NCI-H2171 treated with DMSO at 0.1 percent for 48 hours (cell line): ENCODE data around the gene ZFAND5.

Experiments
- DNase-seq: peaks from one replicate; lab custom pipeline; 2025; lab: John Stamatoyannopoulos, UW

The ZFAND5 gene, protein sequence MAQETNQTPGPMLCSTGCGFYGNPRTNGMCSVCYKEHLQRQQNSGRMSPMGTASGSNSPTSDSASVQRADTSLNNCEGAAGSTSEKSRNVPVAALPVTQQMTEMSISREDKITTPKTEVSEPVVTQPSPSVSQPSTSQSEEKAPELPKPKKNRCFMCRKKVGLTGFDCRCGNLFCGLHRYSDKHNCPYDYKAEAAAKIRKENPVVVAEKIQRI

DNA sequence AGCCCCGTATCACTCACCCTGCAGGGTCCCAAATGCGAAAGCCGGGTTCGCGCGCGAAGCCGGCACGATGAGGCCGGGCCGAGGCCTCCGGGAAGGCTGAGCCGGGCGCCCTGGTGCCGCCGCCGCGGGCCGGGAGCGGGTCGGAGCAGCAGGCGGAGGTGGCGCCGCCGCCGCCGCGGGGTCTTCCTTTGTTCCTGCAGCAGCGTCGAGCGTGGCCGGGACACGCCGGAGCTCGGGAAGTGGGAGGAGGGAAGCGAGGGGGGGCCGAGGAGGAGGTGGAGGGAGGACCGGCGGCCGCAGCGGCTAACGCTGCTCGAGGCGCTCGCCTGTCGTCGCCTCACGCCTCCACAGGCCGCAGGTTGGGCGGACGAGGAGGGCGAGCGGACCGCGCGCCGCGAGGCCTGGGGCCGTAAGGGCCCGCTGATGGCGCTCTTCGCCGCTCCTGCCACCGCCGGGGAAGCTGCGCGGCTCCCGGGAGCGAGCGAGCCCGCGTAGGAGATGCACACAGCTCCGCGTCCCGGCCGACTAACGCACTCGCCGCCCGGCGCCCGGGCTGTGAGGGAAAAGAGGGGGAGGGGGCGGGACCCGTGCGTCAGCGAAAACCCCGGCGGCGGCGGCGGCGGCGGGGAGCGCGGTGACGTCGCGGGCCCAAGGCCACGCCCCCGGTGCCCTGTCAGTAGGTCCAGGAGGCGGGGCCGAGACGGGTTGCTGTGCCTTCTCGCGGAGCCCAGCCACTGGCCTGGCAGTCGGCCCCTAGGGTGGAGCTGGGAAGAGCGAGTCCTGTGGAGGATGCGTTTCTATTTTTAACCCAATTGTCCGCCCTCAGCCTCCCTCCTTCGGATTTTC lies at the start of gene ZFAND5:
ZFAND5 (minus strand) TSS at position 530 of the 846 bp plus-strand sequence. CDS start 4,430 bp downstream, outside the sequence.
- peak; percentile 96 for DNase-seq

DNA sequence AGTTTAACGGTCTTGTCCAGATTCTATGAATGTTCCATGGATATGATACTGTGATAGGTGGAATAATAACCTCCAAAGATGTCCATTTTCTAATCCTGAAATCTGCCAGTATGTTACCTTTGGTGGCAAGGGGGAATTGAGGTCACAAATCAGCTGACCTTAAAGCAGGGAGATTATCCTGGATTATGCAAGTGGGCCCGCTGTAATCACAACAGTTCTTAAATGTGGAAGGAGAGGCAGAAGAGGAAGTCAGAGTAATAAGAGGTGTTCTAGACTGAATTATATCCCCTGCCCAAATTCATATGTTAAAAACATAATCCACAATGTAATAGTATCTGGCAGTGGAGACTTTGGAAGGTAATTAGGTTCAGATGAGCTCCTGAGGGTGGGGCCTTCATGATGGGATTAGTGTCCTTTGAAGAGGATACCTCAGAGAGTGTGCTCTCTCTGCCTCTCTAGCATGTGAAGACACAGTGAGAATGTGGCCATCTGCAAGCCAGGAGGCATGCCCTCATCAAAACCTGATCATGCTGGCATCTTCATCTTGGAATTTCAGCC lies 47.6 kb upstream of the ZFAND5 start:
- no peak for DNase-seq

DNA sequence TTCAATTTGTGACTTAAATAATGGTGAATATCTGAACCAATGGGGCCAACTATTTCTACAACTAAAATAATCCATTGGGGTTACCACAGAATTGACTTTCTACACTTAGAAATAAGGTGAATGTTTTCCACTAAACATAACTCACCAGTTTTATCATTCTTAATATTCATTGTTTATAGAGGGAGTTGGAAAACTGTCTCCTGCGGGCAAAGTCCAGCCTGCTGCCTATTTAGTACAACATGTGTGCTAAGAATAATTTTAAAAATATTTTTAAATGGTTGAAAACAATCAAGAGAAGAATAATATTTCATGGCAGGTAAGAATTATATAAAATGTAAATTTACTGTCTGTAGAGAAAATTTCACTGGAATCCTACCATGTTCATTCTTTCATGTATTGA lies 45.2 kb upstream of the ZFAND5 start:
- DNase-seq: no peak

DNA sequence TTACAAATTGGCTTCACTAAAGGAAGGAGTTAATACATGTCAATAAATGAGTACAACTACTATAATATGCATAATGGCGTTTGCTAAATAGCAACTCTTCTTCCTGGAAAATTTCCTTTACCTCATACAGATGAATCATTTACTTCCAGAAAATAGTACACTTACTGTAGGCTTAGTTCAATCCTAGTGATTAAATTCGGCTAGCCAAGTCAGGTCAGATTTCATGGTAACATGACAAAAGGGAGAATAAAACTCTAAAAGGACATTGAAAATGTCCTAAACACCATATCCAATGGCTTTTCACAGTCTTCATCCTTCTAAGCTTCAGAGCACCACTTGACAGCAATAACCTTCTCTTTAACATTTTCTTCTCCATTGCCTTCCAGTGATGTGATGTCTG lies 42.1 kb upstream of the ZFAND5 start:
- DNase-seq: no peak

DNA sequence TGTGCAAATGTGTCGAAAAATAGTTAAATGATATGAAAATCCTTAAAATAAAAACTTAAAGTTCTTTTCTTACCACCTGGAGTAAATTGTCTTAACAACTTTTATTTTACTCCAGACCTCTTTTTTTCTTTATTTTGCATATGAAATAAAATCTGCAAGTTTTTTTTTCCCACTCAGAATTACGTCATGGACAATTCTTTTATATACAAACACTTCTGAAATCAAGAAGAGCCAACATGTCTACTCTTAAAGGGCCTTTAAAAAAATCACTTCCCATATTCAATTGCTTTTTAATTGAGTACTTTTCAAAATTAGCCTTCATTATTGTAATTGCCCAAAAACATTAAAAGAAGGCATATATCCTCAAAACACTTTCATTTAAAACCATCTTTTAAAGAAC lies 37.7 kb upstream of the ZFAND5 start:
- DNase-seq: no peak

DNA sequence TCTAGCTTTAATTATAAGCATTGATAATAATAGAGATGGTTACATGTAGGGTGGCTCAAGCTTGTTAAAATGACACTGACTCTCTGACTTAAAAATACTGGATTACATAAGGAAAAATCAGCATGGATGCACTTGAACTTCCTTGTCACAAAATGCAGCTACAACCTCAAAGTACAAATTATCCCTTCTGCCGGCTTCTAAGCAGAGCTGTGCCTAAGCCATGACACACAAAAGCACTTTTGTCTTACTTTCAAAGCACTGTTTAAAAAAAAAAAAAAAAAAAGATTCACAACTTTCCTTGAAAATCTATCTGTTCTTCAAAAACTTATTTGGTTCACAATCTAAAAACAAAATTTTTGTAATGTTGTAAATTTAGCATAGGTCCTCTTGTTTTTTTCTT lies 36.4 kb upstream of the ZFAND5 start:
- DNase-seq: no peak

DNA sequence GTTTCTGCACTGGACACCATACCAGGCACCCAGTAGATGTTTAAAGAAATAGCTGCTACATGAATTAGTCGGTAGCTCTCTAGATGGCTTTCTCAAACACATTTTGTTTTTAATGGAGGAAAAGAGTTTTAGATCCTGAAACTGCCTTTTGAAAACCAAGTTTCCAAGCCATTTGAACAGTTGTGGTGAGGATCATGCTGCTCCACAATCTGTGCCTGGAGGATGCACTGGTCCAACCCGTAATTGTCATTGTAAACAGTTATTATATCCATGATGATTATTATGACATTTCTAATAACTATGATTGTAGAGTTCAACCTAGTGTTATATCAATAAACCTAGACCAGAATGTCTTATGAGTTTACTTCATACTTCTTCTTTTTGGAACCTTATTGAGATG lies 35.9 kb upstream of the ZFAND5 start:
- no peak for DNase-seq

DNA sequence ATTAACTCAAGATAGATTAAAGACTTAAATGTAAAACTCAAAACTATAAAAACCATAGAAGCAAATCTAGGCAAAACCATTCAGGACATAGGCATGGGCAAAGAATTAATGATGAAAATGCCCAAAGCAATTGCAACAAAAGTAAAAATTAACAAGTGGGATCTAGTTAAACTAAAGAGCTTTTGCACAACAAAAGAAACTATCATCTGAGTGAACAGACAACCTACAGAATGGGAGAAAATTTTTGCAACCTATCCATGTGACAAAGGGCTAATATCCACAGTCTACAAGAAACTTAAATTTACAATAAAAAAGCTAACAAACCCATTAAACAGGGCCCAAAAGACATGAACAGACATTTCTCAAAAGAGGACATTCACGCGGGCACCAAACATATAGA lies 34.4 kb upstream of the ZFAND5 start:
- DNase-seq: no peak

DNA sequence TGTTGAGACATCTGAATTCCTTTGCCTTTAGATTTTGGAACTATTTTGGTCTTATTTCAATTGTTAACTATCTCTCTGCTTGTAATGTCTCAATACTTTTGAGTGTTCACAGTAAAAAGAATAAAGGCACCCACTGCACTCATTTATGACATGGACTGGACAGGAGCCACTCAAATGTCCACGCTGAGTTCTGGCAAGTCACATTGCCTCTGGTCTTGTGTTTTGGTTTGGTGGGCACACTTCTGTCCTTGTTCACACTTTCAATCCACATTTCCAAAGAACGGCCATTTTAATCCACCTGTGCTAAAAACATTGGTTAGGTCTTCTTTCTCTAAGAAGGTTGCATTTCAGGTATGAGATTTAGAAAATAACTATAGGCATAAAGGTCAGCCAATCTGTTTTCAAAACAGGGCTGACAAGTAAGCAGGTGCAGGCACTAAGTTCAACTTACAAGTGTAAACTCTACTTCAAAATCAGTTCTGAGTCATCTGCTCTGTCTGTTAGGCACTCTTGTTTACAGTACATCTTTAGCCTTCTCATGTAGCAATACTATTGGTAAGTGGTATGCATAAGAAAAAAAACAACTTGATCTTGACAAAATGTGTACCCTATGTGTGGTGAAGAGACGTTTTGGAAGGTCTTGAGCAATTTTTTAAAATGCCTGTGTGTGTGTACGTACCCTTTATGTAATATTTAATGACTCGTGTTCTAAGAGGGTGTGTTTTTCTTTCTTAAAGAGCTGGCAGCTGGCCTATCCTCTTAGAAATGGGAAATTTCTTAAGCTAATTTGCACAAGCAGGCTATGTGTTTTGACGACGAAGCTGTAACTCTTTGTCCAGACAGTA lies 31.5 kb upstream of the ZFAND5 start:
- DNase-seq: peak; percentile 59

DNA sequence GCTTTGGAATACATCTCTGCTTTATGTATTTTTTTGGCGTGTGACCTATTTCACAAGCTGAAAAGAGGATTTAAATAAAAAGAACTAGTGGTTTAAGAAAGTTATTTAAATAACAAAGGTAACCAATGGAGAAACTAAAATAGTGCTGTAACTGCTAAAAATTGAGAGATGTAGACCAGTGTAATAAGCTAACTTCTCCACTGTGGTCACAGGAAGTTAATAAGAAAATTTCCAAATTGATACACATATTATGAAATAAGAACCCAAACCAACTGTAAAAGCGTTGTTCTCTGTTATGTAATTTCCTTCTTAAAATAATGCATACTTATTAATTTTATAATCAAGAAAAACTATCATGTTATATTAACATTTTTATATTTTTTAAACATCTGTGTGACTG lies 29.1 kb upstream of the ZFAND5 start:
- DNase-seq: no peak

DNA sequence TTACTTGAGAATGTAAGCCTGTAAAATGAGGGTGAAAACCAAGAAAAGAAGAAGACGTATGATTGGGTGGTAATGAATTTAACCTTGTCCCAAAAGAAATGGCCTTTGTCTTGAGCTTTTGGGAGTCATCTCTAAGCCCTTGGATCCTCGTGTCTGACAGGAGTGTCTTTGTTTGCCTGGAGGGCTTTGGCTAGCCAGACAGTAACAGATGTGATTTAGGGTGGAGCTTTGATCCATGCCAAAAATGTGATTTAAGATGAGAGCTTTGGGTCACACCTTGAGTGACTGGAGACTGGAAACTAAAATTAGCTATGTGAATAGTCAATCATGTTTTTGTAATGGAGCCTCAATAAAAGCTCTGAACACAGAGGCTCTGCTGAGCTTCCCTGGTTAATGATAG lies 25.9 kb upstream of the ZFAND5 start:
- DNase-seq: peak; percentile 61

DNA sequence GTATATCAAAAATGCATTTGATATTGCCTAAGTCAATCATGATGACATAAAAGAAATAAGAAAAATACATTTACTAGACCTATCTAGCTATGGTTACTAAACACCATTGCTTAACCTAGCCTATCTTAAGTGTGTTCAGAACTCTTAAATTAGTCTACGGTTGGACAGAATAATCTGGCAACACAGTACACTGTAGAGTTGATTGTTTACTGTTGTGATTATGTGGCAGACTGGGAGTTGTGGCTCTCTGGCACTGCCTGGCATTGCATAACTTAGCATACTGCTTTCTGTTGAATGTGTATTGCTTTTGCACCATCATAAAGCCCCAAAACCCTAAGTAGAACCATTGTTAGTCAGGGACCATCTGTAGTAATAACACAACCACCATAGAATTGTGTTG lies 21.2 kb upstream of the ZFAND5 start:
- DNase-seq: no peak

DNA sequence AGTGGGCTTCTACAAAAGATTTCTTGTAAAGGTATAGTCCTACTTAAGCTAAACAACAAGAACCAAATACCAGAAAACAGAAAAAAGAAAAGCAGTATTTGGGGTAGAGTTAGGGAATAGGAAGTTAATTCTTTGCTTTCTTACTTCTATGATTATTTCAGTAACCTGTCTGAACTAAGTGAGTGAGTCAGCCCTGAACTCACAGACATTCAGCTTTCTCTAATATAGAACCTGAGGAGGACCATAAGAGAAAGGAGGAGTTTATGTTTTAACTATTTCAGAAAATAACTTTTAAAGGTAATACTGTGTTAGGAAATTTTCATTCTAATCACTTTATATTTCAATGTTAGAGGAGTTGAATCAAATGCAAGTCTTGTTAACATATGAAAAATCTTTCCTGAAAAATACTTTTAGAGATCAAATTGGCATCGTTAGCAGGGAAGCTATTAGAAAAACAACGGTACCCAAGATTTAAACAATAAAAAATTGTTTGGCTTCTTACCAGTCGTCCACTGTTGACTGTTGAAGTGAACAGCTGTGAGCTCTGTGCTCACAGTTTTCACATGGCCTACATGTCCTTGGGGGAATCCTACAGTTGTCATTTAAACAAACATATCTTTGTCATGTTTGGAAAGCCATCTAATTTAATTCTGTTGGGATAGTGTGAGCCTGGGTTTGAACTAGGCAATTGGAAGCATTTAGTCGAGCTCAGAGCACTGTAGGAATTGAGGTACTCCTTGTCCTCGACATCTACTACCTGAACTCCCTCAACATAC lies 19.9 kb upstream of the ZFAND5 start:
- peak; percentile 28 for DNase-seq

DNA sequence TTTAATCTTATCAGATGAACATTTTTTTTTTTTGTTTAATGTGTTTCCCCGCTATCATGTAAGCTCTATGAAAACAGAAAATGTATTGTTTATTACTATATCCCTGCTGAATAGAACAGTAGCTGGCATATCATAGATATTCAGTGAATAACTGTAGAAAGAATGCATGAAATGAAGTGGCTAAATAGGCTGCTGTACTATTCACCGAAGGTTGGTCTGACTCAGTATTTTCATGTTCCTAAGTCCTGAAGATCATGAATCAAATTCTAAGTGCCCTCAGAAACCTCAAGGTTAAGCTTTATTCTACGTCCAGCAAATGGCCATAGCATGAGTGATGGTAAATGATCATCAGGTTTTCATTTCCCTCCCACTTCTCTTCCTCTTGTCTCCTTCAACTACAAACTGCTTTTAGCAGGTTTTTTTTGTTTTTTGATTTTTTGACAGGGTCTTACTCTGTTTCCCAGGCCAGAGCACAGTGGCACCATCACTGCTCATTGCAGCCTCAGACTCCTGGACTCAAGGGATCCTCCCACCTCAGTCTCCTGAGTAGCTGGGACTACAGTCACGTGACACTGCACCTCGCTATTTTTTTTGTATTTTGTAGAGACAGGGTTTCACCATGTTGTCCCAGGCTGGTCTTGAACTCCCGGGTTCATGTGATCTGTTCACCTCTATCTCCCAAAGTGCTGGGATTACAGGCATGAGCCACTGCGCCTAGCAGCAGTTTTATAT lies 19.1 kb upstream of the ZFAND5 start:
- no peak for DNase-seq

DNA sequence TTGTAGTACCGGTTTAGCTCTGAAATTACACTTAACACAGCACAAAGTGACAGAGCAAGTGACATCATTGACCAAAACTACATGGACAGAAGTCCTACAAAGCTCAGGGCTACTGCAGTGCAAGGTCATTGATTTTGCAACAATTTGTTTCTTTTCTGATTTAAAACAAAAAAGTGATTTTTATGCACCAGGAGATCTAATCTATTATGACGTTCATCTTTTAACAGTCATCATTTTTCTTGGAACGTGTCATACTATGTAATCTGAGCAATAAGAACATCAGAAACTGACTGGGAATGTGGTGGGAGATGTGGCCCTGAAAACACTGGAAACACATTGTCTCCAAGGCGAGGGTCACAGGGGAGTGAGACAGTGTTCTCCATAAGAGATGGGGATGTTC lies 17.4 kb upstream of the ZFAND5 start:
- no peak for DNase-seq

DNA sequence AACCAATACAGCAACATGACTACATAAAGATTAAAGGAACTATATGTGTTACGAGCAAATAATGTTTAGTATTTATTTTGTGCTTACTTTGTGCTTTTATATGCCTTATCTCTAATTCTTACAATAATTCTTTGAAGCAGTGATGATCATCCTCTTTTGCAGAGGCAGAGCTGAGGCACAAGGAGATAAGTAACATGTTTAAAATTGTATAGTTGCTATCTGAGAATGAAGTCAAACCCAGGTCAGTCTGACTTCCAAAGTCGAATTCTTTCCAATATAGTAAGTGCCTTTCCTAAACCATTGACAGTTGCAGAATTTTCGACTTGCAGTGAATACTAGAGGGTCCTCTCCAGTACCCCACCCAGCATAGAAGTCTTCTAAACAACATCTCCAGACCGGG lies 12.0 kb upstream of the ZFAND5 start:
- no peak for DNase-seq

DNA sequence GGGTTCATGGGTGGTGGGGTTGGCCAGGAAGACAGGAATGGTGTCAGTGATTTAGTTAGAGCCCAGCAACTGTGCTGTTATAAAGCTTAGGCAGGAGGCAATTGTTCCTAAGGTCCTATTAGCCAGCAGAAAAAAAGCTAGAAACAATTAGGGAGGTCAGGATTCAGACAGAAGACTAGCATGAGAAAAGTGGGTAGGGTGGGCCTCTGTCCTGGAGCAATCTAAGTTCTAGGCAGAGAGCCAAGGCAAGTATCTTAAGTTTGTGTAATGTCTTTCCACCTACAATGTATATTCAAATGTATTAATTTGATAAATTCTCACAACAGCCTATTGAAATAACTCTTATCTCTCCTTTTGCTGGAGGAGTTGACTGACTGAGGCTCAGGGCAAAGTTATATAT lies 6.1 kb upstream of the ZFAND5 start:
- DNase-seq: no peak

DNA sequence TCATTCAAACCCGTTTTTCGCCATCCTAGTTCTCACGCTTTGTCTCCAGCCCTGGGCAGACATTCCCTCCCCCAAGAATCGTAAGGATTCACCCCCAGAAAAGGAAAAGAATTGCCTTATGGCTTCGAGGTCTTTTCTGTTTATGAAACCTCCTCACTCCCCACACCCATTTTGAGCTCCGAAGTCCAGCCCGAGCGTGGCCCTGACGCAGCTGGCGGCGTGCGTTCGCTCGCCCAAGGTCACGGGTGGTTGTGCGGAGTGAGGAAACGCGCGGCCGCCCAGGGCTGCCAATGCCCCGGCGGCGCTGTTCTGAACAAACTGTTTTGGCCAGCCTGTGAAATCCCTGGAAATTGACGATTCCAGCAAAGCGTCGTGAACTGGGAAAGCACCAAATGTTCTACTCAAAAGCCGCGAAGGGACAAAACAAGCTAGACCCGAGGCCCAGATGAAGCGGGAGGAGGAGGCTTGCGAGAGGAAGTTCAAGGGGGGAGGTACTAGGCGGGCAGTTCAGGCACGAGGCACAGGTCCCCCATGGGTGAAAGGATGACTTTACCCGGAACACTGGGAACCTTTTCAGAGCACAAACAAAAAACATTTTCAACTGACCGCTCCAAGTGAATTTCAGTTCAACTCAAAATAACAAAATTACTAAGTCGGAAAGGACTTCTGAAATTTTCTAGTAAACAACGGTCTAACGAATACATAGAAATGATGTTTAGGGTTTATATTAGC lies 683 bp upstream of the ZFAND5 start:
- peak; percentile 70 for DNase-seq

DNA sequence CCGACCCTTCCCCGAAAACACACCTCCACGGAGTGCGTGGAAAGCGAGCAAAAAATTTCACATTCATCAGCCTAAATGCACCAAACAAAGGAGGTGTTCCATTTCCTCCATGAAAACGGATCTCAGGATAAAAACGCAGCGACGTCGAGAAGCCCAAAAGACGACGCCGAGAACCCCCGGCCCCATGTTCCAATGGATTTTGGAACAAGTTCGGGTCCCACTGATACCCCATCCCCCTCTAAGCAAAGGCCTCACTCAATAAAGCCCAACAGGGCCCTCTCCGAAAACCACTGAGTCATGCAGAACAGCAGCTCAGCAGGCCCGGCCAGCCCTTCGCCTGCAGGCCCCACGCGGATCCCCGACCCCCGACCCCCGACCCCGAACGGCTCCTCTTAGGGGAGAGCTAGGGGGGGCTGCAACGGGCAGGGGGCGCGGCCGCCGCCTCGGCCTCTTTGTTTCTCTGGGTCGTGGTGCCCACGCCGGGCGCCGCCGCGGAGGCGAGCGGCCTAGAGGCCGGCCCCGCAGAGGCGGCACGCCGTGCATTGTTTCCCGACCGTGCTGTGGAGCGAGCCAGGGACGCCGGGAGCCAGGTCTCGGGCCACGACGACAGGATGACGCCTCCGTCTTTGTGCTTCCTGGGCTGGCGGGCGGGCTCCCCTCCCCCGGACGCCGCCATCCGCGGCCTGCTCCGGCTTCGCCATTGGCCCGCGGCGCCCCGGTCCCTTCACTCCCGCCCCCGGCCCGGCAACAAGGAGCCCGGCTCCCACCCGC lies 915 bp downstream of the ZFAND5 start:
- DNase-seq: peak; percentile 17
